GM18502 (cell line): ENCODE data around the gene NBDY.
"Not testable (repeated sequence)": the region's sequence is repeated elsewhere in the genome, so short reads cannot be mapped to it uniquely, and the experiment has no call there.

Source experiments
- ATAC-seq: cut with Tn5 transposase; IDR thresholded peaks from one replicate; pipeline ENCODE4 v1.9.1; 2021; ENCODE audit warnings: mild to moderate bottlenecking; ENCODE audit not compliant: unreplicated experiment, poor library complexity

NBDY gene

GRCh38 chrX:56798866-56799758 lies 70.1 kb downstream of the NBDY start:
- no peak for ATAC-seq

- ATAC-seq: no peak
Measured at GRCh38 chrX:56800307-56800706, 71.3 kb downstream of the NBDY start.

GRCh38 chrX:56800801-56801200 lies 71.8 kb downstream of the NBDY start:
- peak; percentile 83 for ATAC-seq

- ATAC-seq: no peak
Measured at GRCh38 chrX:56802428-56802827, 73.4 kb downstream of the NBDY start.

GRCh38 chrX:56802921-56803849 lies 74.1 kb downstream of the NBDY start:
- peak; percentile 54 for ATAC-seq

- ATAC-seq: no peak
Measured at GRCh38 chrX:56803850-56804681, 75.0 kb downstream of the NBDY start.

GRCh38 chrX:56804867-56805266 lies 75.8 kb downstream of the NBDY start:
- ATAC-seq: no peak

- no peak for ATAC-seq
Measured at GRCh38 chrX:56805399-56805798, 76.4 kb downstream of the NBDY start.

GRCh38 chrX:56806176-56806575 lies 77.1 kb downstream of the NBDY start:
- not testable (repeated sequence) for ATAC-seq

- no peak for ATAC-seq
Measured at GRCh38 chrX:56811599-56811998, 82.6 kb downstream of the NBDY start.

- peak; percentile 96 for ATAC-seq
Measured at GRCh38 chrX:56812515-56813105, 83.6 kb downstream of the NBDY start.

GRCh38 chrX:56813318-56813837 lies 84.3 kb downstream of the NBDY start:
- ATAC-seq: peak; percentile 34

GRCh38 chrX:56817179-56817578 lies 88.1 kb downstream of the NBDY start:
- no peak for ATAC-seq

GRCh38 chrX:56826020-56826419 lies 97.0 kb downstream of the NBDY start:
- ATAC-seq: no peak

GRCh38 chrX:56833626-56834025 lies 104.6 kb downstream of the NBDY start:
- ATAC-seq: no peak

- ATAC-seq: no peak
Measured at GRCh38 chrX:56853436-56853835, 124.4 kb downstream of the NBDY start.

GRCh38 chrX:56857042-56857441 lies 128.0 kb downstream of the NBDY start:
- no peak for ATAC-seq

- ATAC-seq: no peak
Measured at GRCh38 chrX:56860888-56861287, 131.8 kb downstream of the NBDY start.
